Liver (tissue), 3 donors: ENCODE results near the gene NEUROD1.

ENCODE experiments used
- GABPA ChIP-seq, 2 donors: IDR thresholded peaks in 1 of 2; conservative IDR thresholded peaks in 1 of 2; 2 replicates each; pipeline ENCODE4 v1.6.1; 2016; ENCODE audit warnings: antibody characterized with exemption in 2 of 2, mild to moderate bottlenecking in 1 of 2, moderate library complexity in 1 of 2
- RAD21 ChIP-seq, 2 donors: IDR thresholded peaks; 2 replicates each; pipeline ENCODE4 v1.6.1; 2016; ENCODE audit warnings: antibody characterized with exemption in 2 of 2, mild to moderate bottlenecking in 2 of 2
- SP1 ChIP-seq: IDR thresholded peaks from 2 replicates; pipeline ENCODE4 v1.6.1; 2018; ENCODE audit warnings: antibody characterized with exemption, mild to moderate bottlenecking
- TF ChIP-seq, protein P1 (sequence below): fragments of 150-350 bp; IDR thresholded peaks from 2 replicates; pipeline ENCODE4 v1.5.1; 2017; ENCODE audit warnings: improper control_type of control experiment, low read depth, low read length; ENCODE audit not compliant: missing input control
- TF ChIP-seq, protein P2 (sequence below): IDR thresholded peaks from 2 replicates; pipeline ENCODE4 v1.6.1; 2016; ENCODE audit warnings: antibody characterized with exemption
- TF ChIP-seq, protein P3 (sequence below): IDR thresholded peaks from 2 replicates; pipeline ENCODE4 v1.6.1; 2016; ENCODE audit warnings: antibody characterized with exemption
- donor health status: healthy.
- donor health status: healthy.

DNA sequence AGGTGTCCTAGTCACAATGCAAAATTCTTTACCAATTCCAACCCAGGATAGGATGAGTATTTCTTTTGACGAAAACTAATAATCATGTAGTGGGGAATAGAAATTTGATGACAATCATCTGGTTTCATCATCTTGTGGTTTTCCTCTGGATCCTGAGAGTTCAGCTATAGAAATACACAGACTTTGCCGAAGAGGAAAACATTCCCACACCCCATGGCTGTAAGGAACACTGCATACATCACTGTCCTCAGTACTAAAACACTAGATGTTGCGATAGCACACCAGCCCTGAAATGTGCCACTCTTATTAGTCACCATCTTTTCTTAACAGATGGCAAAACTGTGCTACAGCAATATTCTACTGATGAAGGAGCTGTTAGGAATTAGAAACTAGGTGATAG, 52.8 kb downstream of the NEUROD1 start:
- TF ChIP-seq RAD21 (IDR thresholded peaks at IDR 0.05) (no peak), SP1 (no peak), GABPA (IDR thresholded peaks at IDR 0.05 in 1 of 2, conservative IDR thresholded peaks at IDR 0.05 in 1 of 2) (no peak)
- TF ChIP-seq, protein P1, sequence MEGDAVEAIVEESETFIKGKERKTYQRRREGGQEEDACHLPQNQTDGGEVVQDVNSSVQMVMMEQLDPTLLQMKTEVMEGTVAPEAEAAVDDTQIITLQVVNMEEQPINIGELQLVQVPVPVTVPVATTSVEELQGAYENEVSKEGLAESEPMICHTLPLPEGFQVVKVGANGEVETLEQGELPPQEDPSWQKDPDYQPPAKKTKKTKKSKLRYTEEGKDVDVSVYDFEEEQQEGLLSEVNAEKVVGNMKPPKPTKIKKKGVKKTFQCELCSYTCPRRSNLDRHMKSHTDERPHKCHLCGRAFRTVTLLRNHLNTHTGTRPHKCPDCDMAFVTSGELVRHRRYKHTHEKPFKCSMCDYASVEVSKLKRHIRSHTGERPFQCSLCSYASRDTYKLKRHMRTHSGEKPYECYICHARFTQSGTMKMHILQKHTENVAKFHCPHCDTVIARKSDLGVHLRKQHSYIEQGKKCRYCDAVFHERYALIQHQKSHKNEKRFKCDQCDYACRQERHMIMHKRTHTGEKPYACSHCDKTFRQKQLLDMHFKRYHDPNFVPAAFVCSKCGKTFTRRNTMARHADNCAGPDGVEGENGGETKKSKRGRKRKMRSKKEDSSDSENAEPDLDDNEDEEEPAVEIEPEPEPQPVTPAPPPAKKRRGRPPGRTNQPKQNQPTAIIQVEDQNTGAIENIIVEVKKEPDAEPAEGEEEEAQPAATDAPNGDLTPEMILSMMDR = no peak
- TF ChIP-seq, protein P2, sequence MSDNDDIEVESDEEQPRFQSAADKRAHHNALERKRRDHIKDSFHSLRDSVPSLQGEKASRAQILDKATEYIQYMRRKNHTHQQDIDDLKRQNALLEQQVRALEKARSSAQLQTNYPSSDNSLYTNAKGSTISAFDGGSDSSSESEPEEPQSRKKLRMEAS = no peak
- TF ChIP-seq, protein P3, sequence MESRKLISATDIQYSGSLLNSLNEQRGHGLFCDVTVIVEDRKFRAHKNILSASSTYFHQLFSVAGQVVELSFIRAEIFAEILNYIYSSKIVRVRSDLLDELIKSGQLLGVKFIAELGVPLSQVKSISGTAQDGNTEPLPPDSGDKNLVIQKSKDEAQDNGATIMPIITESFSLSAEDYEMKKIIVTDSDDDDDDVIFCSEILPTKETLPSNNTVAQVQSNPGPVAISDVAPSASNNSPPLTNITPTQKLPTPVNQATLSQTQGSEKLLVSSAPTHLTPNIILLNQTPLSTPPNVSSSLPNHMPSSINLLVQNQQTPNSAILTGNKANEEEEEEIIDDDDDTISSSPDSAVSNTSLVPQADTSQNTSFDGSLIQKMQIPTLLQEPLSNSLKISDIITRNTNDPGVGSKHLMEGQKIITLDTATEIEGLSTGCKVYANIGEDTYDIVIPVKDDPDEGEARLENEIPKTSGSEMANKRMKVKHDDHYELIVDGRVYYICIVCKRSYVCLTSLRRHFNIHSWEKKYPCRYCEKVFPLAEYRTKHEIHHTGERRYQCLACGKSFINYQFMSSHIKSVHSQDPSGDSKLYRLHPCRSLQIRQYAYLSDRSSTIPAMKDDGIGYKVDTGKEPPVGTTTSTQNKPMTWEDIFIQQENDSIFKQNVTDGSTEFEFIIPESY = no peak
